PC-9 (cell line): ENCODE results near the gene TMEM37.

Experiments used
- EZH2 ChIP-seq: fragments of 200-600 bp; sonication (generic); IDR thresholded peaks from 2 replicates; pipeline ENCODE4 v1.8.0; 2017; ENCODE audit warnings: antibody characterized with exemption, low read depth
- TF ChIP-seq, protein P1 (sequence below): fragments of 200-600 bp; sonication (generic); conservative IDR thresholded peaks from 2 replicates; pipeline ENCODE4 v1.6.1; 2017; ENCODE audit warnings: mixed run types, antibody characterized with exemption, mild to moderate bottlenecking, moderate library complexity

GRCh38 chr2:119481501-119482455, 50.1 kb downstream of the TMEM37 start:
- TF ChIP-seq, protein P1, sequence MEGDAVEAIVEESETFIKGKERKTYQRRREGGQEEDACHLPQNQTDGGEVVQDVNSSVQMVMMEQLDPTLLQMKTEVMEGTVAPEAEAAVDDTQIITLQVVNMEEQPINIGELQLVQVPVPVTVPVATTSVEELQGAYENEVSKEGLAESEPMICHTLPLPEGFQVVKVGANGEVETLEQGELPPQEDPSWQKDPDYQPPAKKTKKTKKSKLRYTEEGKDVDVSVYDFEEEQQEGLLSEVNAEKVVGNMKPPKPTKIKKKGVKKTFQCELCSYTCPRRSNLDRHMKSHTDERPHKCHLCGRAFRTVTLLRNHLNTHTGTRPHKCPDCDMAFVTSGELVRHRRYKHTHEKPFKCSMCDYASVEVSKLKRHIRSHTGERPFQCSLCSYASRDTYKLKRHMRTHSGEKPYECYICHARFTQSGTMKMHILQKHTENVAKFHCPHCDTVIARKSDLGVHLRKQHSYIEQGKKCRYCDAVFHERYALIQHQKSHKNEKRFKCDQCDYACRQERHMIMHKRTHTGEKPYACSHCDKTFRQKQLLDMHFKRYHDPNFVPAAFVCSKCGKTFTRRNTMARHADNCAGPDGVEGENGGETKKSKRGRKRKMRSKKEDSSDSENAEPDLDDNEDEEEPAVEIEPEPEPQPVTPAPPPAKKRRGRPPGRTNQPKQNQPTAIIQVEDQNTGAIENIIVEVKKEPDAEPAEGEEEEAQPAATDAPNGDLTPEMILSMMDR, result no peak
- TF ChIP-seq EZH2, result no peak
